ENCODE measurements around the gene CPA5. TPM values are rescaled to one million over a fixed set of nuclear protein-coding genes. Genes with fewer than 3 reads are reported as not detected.
A peak's percentile ranks its signal among the peaks of the same experiment; 100 is the strongest.
"Not testable (repeated sequence)": the region's sequence is repeated elsewhere in the genome, so short reads cannot be mapped to it uniquely, and the experiment has no call there.

The CPA5 gene
- polyA plus RNA-seq, 12 donors, result 1.1 to 16.8 (median 2.1) TPM; not detected in 2

- not testable (repeated sequence) for DNase-seq
Measured at GRCh38 chr7:130376461-130376860, 31.8 kb downstream of the CPA5 start.

DNA sequence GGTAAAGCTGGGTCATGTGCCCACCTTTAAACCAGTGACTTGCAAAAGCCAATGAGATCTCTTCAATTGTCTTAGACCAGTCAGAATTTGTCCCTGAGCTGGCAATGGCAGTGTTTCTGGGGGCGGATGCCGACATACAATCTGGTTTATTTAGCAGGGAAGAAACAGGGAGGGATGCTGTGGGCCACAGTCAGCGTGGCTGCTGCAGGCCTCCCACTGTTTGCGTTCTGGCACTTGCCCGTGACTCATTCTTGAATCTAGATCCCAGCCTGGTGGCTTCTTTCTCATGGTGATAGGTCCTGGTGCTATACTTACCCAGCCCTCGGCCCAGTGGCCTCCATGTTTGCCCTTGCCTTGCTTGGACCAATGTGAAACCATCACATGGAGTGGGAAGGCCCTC, 32.6 kb downstream of the CPA5 start:
- DNase-seq, result no peak

- DNase-seq, result no peak
Measured at GRCh38 chr7:130379019-130379418, 34.4 kb downstream of the CPA5 start.

DNA sequence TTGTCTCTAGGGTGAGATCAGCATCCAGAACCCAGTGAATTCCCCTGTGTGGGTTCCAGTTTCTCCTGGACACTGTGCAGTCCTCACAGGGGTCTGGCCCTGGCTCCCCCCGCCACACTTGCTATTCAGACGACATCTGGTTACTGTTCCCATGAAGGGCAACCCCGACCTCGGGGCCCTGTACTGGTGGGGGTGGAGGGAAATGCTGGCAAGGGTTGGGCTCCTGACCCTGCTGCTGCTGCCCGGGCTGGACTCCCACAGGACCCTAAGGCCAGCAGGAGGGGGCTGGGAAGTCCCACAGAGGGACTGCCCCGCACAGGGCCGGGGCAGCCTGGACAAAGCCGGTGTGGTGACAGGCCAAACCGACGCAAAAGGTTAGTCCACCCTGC, 34.9 kb downstream of the CPA5 start:
- DNase-seq, result no peak

GRCh38 chr7:130379921-130380860, 35.6 kb downstream of the CPA5 start, which contains the start of gene CPA1:
Gene CPA1 (plus strand): TSS chr7:130380494. CDS start chr7:130380521, 27 bp downstream.
- DNase-seq, result no peak

DNA sequence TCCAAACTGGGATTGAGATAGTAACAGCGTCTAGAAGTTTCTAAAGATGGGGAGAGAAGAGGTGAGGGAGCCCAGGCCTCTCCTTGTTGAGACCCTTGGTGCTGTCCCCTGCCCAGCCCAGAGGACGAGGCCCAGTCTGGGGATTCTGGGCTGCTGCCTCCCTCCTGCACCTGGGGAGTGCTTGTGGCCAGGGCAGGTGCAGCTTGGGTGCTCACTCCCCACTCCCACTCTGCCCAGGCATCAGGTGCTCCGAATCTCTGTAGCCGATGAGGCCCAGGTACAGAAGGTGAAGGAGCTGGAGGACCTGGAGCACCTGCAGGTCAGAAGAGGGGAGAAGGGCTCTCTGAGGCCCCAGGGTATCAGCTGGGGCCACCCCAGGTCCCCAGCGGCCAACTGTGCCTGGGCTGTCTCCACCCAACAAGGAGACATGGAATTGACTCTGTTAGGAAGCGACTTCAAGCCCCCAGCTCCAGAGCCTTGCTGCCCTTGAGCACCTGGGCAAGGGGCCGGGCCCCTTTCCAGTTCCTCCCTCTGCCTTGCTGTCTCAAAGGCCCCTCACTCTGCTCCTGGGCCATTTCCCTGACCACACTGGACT, 36.3 kb downstream of the CPA5 start:
- no peak for DNase-seq

DNA sequence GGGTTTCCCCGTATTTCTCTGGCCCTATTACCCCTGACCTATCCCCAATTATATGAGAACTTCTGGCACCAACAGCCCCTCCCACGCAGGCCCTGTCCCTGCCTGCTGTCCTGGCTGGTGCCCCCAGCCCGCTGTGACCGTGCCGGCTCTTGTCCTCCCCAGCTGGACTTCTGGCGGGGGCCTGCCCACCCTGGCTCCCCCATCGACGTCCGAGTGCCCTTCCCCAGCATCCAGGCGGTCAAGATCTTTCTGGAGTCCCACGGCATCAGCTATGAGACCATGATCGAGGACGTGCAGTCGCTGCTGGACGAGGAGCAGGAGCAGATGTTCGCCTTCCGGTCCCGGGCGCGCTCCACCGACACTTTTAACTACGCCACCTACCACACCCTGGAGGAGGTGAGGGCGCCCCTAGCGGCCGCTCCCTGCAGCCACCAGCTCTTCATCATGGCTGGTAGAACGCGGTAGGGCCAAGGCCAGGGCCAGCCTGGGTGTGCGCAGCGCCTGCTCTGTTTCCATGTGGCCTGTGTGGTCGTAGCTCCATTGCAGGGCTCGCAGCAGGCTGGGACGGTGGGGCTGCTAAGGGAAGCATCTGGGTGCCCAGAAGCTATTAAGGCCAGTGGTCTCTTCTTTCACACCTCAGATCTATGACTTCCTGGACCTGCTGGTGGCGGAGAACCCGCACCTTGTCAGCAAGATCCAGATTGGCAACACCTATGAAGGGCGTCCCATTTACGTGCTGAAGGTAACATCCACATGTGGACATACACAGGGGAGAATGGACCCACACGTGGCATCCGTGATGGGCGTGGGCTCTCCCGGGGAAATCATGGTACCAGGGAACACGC, 37.1 kb downstream of the CPA5 start:
- DNase-seq, result no peak

GRCh38 chr7:130383187-130383980, 38.8 kb downstream of the CPA5 start:
- DNase-seq, result no peak

GRCh38 chr7:130384371-130384801, 39.8 kb downstream of the CPA5 start:
- no peak for DNase-seq

- no peak for DNase-seq
Measured at GRCh38 chr7:130384841-130385599, 40.4 kb downstream of the CPA5 start.

DNA sequence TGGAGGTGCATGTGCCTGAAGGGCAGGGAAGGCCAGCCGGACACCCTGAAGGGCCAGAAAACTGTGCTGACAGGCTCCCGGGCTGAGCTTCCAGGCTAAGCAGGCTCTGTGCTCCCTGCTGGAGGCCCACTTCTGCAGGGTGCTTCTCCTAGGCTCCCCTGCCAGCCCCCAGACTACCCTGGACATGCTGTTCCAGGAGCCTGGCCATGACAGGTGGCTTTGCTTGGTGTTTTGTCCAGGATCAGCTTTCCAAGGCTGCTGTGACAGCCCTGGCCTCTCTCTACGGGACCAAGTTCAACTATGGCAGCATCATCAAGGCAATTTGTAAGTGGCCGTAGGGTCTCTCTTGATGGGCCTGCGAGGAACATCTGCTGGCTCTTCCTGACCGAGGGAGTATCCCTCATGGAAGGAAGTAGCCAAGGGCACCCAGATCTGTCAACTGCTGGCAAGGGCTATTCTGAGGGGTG, 41.0 kb downstream of the CPA5 start:
- DNase-seq, result no peak

DNA sequence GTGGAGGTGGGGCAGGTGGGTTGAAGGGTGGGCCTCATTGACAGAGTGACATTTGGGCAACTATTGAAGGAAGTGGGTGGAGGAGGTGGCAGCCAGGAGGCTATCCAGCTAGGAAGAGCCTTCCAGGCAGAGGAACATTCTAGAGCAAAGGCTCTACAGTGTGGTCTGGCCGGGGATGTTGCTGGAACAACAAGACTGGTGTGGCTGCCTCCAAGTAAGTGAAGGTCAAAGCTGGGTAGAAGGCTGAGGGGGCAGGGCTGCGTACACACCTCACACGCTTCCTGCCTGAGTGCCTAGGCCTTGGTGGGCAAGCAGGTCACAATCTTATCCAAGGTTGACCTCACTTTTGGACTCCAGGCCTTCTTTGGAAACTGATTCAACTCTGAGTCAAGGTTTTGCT, 42.3 kb downstream of the CPA5 start:
- DNase-seq, result no peak

GRCh38 chr7:130387306-130387627, 42.7 kb downstream of the CPA5 start:
- no peak for DNase-seq

DNA sequence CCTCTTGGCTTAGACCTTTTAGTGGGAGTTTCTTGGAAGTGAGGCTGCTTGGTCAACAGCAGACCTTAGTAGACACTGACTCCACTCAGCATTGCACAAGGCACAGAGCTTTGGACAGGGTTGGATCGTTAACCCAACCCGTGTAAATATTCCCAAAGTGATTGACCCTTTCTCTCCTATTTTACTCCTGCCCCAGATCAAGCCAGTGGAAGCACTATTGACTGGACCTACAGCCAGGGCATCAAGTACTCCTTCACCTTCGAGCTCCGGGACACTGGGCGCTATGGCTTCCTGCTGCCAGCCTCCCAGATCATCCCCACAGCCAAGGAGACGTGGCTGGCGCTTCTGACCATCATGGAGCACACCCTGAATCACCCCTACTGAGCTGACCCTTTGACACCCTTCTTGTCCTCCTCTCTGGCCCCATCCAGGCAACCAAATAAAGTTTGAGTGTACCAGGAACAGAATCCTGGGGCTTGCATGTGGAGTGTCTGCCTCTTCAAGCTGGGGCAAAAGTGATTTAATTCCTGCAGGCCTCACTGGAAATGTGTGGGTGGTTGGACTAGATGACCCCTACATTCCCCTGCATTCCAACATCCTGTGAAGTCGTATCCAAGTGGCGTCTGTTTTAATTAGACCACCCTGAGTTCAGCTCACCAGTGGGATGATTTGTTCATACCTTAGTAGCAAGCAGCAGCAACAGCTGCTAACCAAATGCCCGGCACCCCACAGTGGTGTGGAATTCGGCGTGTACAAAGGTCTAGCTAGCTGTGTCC, 43.2 kb downstream of the CPA5 start:
- no peak for DNase-seq

GRCh38 chr7:130388671-130389070, 44.1 kb downstream of the CPA5 start:
- no peak for DNase-seq

GRCh38 chr7:130390486-130390885, 45.9 kb downstream of the CPA5 start:
- DNase-seq, result no peak

GRCh38 chr7:130393101-130393561, 48.5 kb downstream of the CPA5 start:
- DNase-seq, result peak; percentile 77

DNA sequence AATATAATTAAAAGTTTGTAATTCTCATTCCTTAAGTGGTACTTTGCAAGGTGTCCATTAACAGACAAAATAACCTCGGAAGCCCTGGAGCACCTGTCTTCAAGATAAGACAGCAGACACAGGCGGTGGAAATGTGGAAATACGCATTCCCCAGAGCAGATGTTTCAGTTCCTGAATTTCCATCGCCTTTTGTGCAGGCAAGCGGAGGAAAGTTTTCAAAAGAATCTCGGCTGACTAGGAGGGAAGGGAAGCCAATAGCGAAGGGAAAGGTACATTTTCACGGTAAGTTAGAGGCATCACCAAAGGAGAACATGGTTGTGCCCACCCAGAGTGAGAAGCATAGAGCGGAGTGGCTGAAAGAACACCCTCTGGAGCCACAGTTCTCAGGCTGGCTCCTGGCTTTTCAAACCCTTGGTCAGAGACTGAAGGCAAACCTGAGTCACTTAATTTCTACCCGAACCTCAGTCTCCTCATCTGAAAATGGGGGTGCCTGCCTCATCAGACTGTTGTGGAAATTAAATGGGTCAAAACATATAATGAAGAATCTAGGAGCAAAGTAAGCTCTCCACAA, 49.3 kb downstream of the CPA5 start:
- no peak for DNase-seq

Data from muscle of arm (tissue), 12 donors.